Raji (cell line): ENCODE data around the gene HLA-DPB1.
A peak's percentile ranks its signal among the peaks of the same experiment; 100 is the strongest.

ENCODE experiments used
- POLR2A ChIP-seq: IDR thresholded peaks from 2 replicates; pipeline ENCODE4 v1.6.1; 2011; ENCODE audit warnings: low read depth, low read length, control low read depth; ENCODE audit not compliant: insufficient read depth

Gene HLA-DPB1

DNA sequence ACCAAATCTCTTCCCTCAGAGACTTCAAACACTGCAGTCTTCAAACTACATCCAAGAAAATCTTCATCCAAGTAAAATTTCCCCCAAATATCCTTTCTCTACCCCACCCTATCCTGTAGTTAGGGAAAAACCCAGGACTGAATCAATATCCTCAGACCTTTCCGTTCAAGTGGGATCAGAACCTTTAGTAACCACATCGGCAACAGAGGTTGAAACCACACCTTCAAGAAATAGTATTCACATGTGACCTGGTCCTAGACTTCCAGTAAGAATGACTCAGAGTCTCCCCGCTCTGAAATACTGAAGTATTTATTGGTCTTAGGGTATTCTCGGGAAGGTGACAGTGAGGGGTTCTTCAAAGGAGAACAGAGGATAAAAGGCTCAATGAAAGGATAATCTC, 11.1 kb upstream of the HLA-DPB1 start:
- no peak for TF ChIP-seq POLR2A

DNA sequence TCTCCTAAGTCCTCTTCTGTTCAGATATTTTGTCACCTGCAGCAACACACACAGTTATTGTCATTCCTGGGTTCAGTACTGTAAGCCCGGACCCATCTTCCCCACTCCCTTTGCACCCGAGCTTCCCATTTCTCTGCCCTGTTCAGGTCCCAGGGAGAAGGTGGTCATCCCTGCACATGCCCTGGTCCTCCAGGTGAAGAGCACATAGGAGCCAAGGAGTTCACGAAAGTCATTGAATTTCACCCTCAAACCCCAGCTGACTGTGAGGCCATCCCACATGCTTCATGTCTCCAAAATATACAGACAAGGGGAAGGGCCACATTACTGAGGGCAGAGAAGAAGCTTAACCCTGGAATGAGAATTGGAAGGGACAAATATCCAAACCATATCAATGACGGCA, 10.5 kb upstream of the HLA-DPB1 start:
- no peak for TF ChIP-seq POLR2A

- no peak for TF ChIP-seq POLR2A
These were observed 8.8 kb upstream of the HLA-DPB1 start for GRCh38 chr6:33066917-33067521.

DNA sequence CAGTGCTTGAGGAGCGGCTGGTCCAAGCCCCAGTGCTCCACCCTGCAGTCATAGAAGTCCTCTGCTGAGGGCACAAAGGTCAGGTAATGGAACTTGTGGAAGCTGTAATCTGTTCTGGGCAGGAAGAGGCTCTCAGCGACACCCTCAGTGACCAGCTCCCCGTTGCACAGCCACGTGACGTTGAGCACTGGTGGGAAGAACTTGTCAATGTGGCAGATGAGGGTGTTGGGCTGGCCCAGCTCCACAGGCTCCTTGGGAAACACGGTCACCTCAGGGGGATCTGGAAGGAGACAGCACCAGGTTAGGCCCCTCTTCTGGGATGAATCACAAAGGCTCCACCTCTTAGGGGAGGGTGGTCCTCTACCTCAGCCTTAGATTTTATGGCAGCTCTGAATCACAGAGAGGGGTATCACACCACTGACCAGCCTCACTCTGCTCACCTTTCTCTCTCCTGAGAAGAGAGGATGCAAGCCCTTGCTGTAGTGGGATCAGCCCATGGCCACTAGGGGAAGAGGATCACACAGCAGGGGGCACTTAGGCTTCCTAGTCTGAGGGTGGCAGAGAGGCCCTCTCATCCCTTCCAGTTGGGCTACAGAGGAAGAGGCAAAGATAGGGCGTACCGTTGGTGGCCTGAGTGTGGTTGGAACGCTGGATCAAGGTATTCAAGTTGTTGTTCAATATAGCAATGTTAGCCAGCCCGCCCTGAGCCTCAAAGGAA, 6.6 kb upstream of the HLA-DPB1 start:
- no peak for TF ChIP-seq POLR2A

DNA sequence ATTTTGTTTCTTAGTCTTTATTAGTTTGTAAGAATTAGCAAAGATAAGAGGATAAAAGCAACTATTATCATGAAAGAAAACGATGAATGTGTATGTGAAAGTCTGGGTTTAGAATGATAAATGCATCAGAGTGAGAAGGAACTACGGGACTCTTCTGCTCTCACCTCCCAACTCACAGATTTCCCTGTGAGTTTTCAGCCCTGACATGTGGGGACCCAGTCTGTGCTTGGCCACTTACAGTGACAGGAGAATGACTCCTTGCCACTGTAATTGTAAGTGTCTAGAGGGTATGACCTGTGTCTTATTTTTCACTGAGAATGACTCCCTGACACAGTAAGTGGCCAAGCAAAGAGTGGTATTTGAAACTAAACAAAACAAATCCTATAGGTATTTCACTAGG, 4.9 kb upstream of the HLA-DPB1 start:
- TF ChIP-seq POLR2A, result no peak

DNA sequence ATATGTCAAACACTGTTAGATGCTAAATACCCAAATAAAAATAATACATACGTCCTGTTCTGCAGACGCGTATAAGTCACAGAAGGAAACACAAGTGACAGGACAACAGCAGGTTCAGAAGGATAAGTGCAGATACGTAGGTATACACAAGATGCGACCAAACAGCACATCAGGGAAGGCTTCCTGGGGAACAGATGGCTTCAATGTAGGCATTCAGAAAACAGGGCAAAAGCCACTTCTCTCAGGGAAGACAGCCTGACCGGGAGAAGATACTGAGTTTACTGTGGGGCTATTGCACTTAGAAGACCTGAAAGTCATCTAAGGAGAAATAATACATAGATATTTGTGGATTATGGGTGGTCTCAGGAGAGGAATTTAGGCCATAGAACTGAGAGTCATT, 4.2 kb upstream of the HLA-DPB1 start:
- TF ChIP-seq POLR2A, result no peak

DNA sequence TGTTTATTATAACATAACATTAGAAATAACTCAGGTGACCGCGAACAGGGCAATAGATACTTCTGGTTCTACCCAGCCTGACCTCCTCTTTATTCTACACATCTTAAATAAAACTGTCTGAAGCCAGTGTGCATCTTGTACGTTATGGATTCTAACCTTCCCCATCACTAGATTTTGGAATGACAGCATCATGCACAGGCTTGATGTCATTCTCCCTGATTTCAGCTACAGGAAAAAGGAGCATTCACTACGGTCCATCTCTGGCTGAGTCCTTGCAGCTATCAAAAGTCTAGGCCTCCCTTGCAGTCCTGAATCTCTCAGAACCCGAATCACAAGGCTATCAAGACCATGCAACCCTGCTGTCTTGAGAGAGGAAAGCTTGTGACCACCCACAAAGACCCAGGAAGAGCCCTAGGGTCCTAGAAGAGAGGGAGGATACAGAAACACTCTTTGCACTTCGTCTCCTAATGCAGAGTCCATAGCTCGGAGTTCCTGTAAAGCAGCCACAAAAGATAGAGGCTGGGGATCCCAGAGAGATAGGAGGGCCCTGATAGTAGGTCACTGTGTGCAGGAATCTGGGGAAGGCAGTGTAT, 3.2 kb upstream of the HLA-DPB1 start:
- 0 out of 2 replicates have a peak, but pooled peaks have one; percentile 28 for TF ChIP-seq POLR2A

DNA sequence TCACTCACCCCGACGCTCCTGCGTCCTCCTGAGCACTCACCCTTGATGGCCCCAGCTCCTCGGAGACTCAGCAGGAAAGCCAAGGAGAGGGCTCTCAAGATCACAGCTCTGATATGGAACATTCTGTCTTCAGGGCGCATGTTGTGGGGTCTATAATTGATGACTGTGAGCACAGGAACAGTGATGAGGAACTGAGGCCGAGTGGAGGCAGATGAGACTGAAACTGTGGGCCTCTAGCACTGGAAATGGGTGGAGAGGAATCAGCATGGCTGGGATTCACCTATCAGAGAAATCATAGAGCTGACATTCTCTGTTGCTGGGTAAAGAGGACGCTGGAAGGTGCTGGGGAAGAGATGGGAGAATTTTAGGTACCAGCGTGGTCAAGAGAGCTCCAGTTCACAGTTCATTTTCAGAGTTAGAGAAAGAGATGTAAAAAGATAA, 2.3 kb upstream of the HLA-DPB1 start, which contains the start of gene HLA-DPA1:
HLA-DPA1 (minus strand) TSS at position 219 of the 441 bp plus-strand sequence.
- TF ChIP-seq POLR2A, result peak; percentile 99

DNA sequence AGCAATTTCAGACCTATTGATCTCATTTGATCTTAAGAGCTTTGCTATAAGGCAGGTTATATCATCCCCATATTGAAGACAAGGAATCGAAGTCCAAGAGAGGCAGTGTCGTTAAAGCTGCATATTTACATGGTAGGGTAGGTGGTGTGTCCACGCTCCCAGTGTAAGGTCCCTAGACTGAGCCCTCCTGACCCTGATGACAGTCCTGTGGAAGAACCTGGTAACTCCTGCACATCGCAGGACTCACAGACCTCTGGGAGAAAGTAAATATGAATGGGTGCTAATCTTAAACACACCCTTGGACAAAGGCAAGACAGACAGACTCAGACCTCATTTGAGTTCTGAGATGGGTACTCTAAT, 602 bp upstream of the HLA-DPB1 start:
- TF ChIP-seq POLR2A, result no peak

- TF ChIP-seq POLR2A, result no peak
These were observed 680 bp downstream of the HLA-DPB1 start for GRCh38 chr6:33076406-33076934.

DNA sequence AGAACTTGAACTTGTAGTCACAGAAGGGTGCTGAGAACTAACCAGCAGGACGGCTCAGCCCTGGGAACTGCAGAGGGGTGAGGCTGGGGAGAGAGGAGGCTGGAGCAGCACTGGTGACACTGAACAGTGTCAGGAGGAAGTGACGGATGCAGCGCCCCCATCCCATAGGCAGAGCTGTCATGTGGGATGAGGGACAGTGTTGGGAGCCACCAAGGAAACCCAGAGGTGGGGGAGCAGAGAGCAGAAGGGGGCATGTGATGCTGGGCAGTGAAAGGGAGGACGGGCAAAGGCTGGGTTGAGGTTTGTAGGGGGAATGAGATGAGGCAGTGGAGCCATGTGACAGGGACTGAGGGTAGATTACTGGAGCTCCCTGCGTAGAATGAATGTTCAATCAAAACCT, 2.1 kb downstream of the HLA-DPB1 start:
- TF ChIP-seq POLR2A, result no peak

DNA sequence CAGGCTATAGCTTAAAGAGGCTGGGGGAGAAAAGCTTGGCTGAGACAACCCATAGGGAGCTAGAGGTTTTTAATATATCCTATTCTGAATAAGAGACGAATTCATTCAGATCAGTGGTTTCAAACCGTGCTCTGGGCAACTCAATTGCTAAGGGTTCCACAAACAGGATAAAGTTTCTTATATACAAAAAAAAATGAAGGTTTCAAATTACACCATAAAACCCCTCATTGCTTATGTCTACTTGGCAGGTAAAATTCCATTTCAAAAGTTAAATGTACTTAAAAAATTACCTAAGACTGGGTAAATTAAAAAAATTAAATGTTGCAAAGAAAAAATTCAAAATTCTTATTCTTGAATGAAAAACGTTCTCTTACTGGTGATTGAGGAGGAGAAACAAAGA, 2.7 kb downstream of the HLA-DPB1 start:
- TF ChIP-seq POLR2A, result no peak

DNA sequence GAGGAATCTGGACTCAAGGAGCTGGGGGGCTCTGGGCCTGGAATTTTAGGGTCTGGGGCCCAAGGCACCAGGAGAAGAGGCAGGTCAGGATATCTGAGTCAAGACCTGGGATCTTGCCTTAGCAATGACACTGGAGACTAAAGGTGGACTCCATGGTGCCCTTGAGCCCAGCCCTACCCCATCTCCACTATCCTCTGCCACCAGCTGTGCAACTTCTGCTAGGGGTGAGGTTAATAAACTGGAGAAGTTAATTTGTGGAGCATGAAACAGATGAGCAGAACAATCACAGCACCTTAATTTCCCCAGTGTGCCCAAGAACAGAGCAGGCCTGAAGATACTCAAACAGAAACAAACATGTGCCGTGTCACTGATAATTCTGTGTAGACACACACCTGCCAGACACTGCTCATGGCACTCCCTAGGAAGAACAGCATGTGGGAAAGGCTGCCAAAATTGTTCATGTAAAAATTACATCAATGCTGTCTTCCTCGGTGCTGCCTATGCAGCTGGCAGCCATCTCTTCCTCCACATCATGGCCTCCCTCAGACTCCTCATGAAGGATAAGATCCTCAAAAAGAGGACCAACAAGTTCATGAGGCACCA, 3.2 kb downstream of the HLA-DPB1 start:
- no peak for TF ChIP-seq POLR2A

- TF ChIP-seq POLR2A, result no peak
These were observed 3.8 kb downstream of the HLA-DPB1 start for GRCh38 chr6:33079580-33079979.

GRCh38 chr6:33080127-33081089, 4.6 kb downstream of the HLA-DPB1 start:
- TF ChIP-seq POLR2A, result no peak
